NOMO-1 treated with dmso at 0.1 percent for 144 hours (cell line): ENCODE data around the gene LMTK3.

Experiments used
- DNase-seq: peaks from one replicate; lab custom pipeline; 2025; ENCODE audit not compliant: unreplicated experiment; lab: John Stamatoyannopoulos, UW

LMTK3 gene

GRCh38 chr19:48511800-48512503 is at the start of gene LMTK3:
LMTK3 (minus strand) TSS chr19:48511835; CDS start chr19:48511576, 259 bp downstream.
- no peak for DNase-seq

DNA sequence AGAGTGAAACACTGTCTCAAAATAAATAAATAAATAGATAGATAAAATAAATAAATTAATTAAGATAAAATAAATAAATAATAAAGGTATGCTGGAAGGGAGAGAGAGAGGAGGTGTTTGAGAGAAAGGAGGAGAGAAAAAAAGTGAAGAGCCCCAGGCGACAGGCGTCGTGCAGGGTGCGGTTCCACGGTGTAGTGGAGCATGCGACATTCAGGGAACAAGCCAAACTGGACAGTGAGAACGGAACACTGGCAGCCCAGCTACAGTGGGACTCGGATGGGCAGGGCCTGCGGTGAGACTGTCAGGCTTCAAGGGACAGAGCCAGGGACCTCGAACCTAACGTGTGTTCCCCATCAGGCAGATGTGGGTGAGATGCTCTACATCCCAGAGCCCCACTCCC is 49.8 kb upstream of the LMTK3 start:
- DNase-seq: no peak

DNA sequence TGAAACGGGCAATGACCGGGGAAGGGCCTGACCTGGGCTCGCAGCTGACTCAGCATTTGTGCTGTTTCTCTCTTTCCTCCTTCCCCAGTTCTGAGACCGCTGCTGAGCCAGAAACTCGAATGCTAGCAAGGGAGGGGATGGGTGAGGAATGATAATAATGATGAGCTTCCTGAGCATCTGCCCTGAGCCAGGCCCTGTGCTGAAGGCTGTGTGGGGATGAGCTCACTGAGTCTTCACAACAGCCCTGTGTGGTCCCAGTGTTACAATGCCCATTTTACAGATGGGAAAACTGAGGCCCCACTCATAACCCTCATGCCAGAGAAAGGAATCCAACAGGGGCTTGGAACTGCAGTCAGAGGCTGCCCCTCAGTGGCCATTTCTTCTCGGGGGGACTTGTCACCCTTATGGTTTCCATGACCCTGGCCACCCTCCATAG is 48.5 kb upstream of the LMTK3 start:
- DNase-seq: no peak

DNA sequence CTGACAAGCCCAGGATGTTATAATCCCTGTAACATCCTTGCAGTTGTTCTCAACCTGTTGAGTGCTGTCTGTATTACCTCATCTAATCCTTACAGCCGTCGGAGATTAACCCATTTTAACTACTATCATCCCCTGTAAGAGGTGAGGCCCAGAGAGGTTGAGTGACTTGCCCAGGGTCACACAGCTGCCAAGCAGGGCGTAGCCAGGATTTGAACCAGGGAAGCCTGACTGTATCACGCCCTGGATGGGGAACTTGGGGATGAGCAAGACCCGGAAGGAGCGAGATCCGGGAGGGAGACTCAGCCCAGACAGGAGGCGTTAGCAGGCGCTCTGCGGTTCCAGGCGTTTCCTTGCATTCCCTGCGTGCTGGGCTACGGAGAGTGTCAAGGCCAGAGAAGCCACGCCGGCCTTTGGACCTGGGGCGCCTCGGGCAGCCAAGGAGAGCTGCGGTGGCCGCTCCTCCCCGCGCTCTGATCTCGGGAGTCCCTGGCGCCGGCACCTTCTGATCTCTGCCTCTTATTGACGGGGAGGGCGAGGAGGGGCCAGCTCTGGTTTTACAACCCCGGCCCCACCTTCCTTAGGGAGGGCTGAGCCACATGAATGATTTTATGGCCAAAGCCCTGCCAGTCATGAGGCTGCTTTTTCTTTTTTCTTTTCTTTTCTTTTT is 46.5 kb upstream of the LMTK3 start:
- no peak for DNase-seq

- no peak for DNase-seq
Observed at GRCh38 chr19:48556825-48557224, 45.2 kb upstream of the LMTK3 start.

- no peak for DNase-seq
Observed at GRCh38 chr19:48556163-48556562, 44.5 kb upstream of the LMTK3 start.

- DNase-seq: no peak
Observed at GRCh38 chr19:48554385-48555091, 42.9 kb upstream of the LMTK3 start.

GRCh38 chr19:48553676-48554384 is 42.2 kb upstream of the LMTK3 start:
- no peak for DNase-seq

- DNase-seq: no peak
Observed at GRCh38 chr19:48552406-48553322, 41.0 kb upstream of the LMTK3 start.

DNA sequence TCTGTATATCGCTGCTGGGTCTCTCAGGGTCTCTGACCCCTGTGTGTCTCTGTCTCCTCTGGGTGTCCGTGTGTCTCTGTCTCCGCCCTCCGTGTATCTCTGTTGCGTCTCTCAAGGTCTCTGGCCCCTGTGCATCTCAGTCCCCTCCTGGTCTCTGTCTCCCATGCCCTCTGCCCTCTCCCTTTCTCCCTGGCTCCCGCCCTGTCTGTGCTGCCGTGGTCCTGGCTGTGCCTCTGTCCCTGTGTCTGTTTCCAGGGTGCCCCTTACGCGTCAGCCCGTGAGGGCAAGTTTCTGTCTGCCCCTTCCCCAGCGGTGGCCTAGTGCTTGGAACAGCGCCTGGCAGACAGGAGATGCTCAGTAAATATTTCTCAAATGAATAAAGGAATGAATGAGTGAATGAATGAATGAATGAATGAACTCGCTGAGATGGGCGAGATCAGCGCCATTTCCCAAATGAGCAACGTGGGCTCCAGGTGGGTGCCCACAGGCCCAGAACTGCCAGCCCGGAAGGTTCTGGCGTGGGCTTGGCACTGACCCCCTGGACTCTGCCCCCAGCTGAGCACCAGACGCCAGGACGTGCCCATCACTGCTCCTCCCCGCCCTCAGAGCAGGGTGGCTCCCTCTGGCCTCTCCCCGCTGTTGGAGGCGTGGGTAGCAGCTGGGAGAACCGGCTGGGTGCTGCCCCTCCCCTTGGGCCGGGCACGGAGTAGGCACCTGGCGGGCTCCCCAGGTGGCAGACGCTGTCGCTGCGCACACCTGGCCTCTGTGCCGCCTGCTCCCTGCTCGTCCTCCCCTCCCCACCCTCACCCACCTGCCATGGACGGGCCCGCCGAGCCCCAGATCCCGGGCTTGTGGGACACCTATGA is 40.0 kb upstream of the LMTK3 start, which contains the start of gene SULT2B1:
TSS of gene SULT2B1 (plus strand) at position 736 of the 866 bp plus-strand sequence. CDS start at position 817, 81 bp downstream.
- no peak for DNase-seq

- no peak for DNase-seq
Observed at GRCh38 chr19:48549380-48549779, 37.7 kb upstream of the LMTK3 start.

DNA sequence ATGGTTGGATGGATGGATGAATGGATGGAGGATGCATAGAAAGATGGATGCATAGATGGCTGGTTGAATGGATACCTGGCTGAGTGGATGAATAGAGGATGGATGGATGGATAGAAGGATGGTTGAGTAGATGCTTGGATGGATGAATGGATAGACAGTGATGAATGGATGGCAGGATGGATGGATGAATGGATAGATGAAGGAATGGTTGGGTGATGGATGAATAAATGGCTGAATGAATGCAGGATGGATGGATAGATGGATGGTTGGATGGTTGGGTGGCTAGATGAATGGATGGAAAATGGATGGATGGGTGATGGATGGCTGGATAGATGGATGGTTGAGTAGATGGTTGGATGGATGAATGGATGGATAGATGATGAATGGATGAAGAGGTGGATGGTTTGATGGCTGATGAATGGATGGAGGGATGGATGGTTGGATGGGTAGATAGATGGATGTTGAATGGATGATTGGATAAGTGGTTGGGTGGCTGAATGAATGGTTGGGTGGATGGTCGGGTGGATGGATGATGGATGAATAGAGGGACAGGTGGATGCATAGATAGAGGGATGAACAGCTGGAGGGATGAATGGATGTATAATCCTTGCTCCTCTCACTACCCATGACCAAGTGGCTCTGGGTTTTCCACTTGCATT is 36.7 kb upstream of the LMTK3 start:
- no peak for DNase-seq

DNA sequence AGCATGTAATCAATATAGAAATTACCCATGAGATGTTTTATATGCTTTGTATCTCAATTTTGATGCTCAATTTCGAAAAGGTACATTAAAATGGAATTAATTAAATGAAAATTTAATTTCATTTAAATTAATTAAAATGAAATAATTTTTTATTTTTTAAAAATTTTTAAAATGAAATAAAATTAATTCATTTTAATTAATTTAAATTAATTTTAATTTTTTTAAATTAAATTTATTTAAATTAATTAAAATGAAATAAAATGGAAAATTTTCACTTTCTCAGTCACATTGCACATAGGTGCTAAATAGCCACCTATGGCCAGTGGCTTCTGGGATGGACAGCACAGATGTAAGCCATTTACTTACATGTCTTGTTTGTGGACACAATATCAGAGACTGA is 36.1 kb upstream of the LMTK3 start:
- no peak for DNase-seq

GRCh38 chr19:48544856-48545750 is 33.5 kb upstream of the LMTK3 start:
- DNase-seq: no peak

GRCh38 chr19:48543121-48543710 is 31.6 kb upstream of the LMTK3 start:
- no peak for DNase-seq

DNA sequence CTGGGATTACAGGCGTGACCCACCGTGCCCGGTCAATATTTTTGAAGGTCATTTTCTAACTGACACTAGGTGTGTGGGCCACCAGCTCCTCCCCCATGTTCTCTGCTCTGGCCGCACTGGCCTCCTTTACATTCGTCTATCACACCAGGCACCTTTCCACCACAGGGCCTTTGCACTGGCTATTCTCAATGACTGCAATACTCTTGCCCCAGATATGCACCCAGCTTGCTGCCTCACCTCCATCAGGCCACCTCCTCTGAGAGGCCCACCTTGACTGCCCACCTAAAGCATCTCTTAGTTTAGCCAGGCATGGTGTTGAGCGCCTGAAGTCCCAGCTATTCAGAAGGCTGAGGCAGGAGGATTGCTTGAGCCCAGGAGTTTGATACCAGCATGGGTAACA is 30.2 kb upstream of the LMTK3 start:
- DNase-seq: no peak

DNA sequence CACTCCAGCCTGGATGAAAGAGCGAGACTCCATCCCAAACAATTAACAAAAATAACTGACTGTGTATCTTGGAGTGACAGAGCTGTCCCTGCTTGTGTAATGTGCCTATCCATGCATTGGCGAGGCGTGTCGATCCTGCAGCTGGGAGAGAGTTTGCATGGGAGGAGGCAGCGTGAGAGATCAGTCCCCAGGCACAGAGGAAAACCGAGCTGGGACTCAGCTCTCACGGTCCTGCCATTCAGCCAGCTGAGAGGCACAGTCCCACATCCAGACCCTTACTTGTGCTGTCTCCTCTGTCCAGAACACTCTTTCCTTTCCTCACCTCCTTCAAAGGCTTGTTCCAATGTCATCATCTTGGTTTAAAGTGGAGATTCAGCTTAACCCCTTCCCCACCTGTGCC is 28.5 kb upstream of the LMTK3 start:
- DNase-seq: no peak
